HFFc6 (cell line): Measurements from ENCODE around the gene DCT. TPM values are rescaled to one million over a fixed set of nuclear protein-coding genes. Genes with fewer than 3 reads are reported as not detected.

Source experiments
- DNase-seq: peaks from one replicate; pipeline ENCODE4 v3.0.0-alpha.2; 2018
- H3K27ac Mint-ChIP-seq: 2 replicates; pipeline ENCODE4 v1.8.0; 2020; ENCODE audit warnings: mild to moderate bottlenecking, mixed read lengths
- H3K27me3 Mint-ChIP-seq: 2 replicates; pipeline ENCODE4 v1.8.0; 2021; ENCODE audit warnings: mild to moderate bottlenecking, moderate library complexity, mixed read lengths; ENCODE audit not compliant: insufficient read depth
- H3K36me3 Mint-ChIP-seq: 2 replicates; pipeline ENCODE4 v1.8.0; 2021; ENCODE audit warnings: low read depth, mixed read lengths
- H3K4me1 Mint-ChIP-seq: 2 replicates; pipeline ENCODE4 v1.8.0; 2020; ENCODE audit warnings: low read depth, mixed read lengths
- H3K4me3 Mint-ChIP-seq: 2 replicates; pipeline ENCODE4 v1.8.0; 2020; ENCODE audit warnings: mild to moderate bottlenecking, moderate library complexity, mixed read lengths
- H3K9me3 Mint-ChIP-seq: 2 replicates; pipeline ENCODE4 v1.8.0; 2020; ENCODE audit warnings: mild to moderate bottlenecking, mixed read lengths
- total RNA-seq, 6 experiments: library from RNA; stranded (reverse); fragmentation: NEBNext Ultra II Directional; extraction: Animal tissue kit (Norgen Biotek cat#: 25700); gene quantifications; 2 replicates in 1 of 6; 3 replicates in 5 of 6; pipeline ENCODE4 v1.2.3, GENCODE V29; 2021
- TF ChIP-seq, protein P1 (sequence below): fragments of 200-600 bp; sonication (generic); IDR thresholded peaks from 2 replicates; pipeline ENCODE4 v1.5.0; 2021; ENCODE audit warnings: antibody characterized with exemption, mild to moderate bottlenecking

DCT gene
- total RNA-seq, 6 experiments from 2014 or later = not detected

- Mint-ChIP-seq H3K9me3 (no peaks in the 10 kb centered on the region), H3K36me3 (no peaks in the 10 kb centered on the region), H3K27ac (no peak overlapping the region), H3K4me1 (no peaks in the 10 kb centered on the region), H3K27me3 (peaks cover 4% of the 10 kb centered on the region), H3K4me3 (no peak overlapping the region)
- TF ChIP-seq, protein P1, sequence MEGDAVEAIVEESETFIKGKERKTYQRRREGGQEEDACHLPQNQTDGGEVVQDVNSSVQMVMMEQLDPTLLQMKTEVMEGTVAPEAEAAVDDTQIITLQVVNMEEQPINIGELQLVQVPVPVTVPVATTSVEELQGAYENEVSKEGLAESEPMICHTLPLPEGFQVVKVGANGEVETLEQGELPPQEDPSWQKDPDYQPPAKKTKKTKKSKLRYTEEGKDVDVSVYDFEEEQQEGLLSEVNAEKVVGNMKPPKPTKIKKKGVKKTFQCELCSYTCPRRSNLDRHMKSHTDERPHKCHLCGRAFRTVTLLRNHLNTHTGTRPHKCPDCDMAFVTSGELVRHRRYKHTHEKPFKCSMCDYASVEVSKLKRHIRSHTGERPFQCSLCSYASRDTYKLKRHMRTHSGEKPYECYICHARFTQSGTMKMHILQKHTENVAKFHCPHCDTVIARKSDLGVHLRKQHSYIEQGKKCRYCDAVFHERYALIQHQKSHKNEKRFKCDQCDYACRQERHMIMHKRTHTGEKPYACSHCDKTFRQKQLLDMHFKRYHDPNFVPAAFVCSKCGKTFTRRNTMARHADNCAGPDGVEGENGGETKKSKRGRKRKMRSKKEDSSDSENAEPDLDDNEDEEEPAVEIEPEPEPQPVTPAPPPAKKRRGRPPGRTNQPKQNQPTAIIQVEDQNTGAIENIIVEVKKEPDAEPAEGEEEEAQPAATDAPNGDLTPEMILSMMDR = no peak
- no peak for DNase-seq
These were observed 47.5 kb downstream of the DCT start for GRCh38 chr13:94431987-94432386.

DNA sequence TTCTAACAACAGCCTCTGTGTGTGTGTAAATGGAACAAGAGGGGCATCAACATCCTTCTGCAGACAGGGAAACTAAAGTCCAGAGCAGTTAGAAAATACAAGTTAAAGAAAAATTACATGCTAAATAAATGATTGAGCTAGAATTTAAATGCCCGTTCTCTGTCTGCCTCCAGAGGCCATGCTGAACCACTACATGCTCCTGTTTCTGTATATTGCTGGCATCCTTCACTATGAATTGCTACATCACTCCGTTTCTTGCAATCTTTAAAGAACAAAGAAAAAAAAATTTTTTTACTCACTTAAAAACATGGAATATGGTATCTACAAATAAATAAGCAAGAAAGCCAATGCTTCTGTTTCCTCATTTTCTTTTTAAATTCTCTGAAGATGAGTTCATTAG, 47.9 kb downstream of the DCT start:
- Mint-ChIP-seq H3K4me3 (no peak overlapping the region), H3K4me1 (no peaks in the 10 kb centered on the region), H3K27ac (no peak overlapping the region), H3K27me3 (peaks cover 7% of the 10 kb centered on the region), H3K36me3 (no peaks in the 10 kb centered on the region), H3K9me3 (no peaks in the 10 kb centered on the region)
- TF ChIP-seq, protein P1 = no peak
- DNase-seq = no peak

- H3K4me1 Mint-ChIP-seq = no peaks in the 10 kb centered on the region
- no peak overlapping the region for H3K4me3 Mint-ChIP-seq
- no peak for DNase-seq
- no peaks in the 10 kb centered on the region for H3K9me3 Mint-ChIP-seq
- no peak overlapping the region for H3K27ac Mint-ChIP-seq
- TF ChIP-seq, protein P1 = no peak
- H3K27me3 Mint-ChIP-seq = peaks cover 10% of the 10 kb centered on the region
- no peaks in the 10 kb centered on the region for H3K36me3 Mint-ChIP-seq
These were observed 52.0 kb downstream of the DCT start for GRCh38 chr13:94427313-94427953.

DNA sequence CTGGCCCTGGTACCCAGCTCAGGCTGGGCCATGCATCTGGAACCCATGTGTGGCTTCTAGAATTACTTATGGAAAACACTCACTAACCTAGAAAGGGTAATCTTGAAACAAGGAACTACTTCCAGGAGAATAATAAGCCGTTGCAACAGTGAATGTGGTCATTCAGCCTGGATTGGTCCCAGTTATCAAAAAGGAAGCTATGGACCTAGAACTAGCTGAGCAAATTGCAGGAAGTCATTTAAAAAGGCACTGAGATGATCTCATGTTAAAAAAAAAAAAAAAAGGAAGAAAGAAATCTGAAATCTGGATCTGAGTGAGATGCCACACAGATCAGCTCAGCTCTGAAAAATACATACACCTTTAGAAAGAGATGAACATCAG, 59.6 kb downstream of the DCT start:
- Mint-ChIP-seq H3K27me3 (peaks cover 3% of the 10 kb centered on the region), H3K9me3 (no peaks in the 10 kb centered on the region), H3K4me3 (no peak overlapping the region), H3K27ac (no peak overlapping the region), H3K4me1 (peaks cover 14% of the 10 kb centered on the region), H3K36me3 (no peaks in the 10 kb centered on the region)
- DNase-seq = no peak
- TF ChIP-seq, protein P1 = no peak

DNA sequence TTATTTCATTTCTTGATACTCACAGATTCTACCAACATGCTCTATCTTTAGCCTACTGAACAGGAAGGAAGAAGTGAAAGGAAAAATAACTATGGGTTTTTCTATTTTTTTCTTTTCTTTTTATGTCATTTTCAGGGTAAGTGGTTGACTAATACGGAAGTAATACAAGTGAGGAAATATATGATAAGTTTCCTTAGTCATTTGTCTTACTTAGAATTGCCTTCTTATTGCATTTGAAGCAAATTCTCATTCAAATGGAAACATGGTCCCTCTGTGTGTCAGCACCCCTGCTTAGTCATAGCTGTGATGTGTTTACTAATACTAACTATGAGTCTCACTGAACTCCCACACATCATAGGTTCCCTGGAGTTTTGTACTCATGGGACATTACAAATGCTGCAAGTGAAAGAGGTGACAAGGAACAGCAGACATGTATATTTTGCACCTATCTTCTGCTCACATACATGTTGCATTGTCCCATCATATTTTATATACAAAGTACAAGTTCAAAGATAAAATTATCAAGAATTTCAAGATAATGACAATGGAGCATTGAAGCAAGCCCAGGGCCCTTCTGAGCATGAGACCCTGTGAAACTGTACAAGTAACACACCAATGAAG, 60.1 kb downstream of the DCT start:
- H3K27ac Mint-ChIP-seq = no peak overlapping the region
- DNase-seq = peak; percentile 11
- TF ChIP-seq, protein P1 = no peak
- H3K4me1 Mint-ChIP-seq = peaks cover 14% of the 10 kb centered on the region
- H3K9me3 Mint-ChIP-seq = no peaks in the 10 kb centered on the region
- no peak overlapping the region for H3K4me3 Mint-ChIP-seq
- H3K27me3 Mint-ChIP-seq = peaks cover 3% of the 10 kb centered on the region
- no peaks in the 10 kb centered on the region for H3K36me3 Mint-ChIP-seq
